HepG2 (cell line): ENCODE data around the gene LLGL1. TPM values are rescaled to one million over a fixed set of nuclear protein-coding genes. Genes with fewer than 3 reads are reported as not detected.

Experiments used
- HNRNPLL ChIP-seq: fragments of 200-400 bp; formaldehyde crosslinking; IDR thresholded peaks from 2 replicates; pipeline ENCODE4 v1.6.1; 2017; ENCODE audit warnings: mild to moderate bottlenecking, low read depth, low read length; ENCODE audit not compliant: poor library complexity, severe bottlenecking
- JDP2 ChIP-seq: sonication (generic); formaldehyde crosslinking; IDR thresholded peaks from 2 replicates; pipeline ENCODE4 v1.8.1; 2022; ENCODE audit warnings: missing genetic modification reagents, borderline replicate concordance
- KDM2A ChIP-seq: sonication (generic); formaldehyde crosslinking; IDR thresholded peaks from 2 replicates; pipeline ENCODE4 v1.4.0; 2020; ENCODE audit warnings: low read depth, missing genetic modification reagents, borderline replicate concordance
- NFE2 ChIP-seq: sonication (generic); formaldehyde crosslinking; IDR thresholded peaks from 2 replicates; pipeline ENCODE4 v1.4.0; 2020; ENCODE audit warnings: missing genetic modification reagents
- PHB2 ChIP-seq: fragments of 450-650 bp; IDR thresholded peaks from 2 replicates; pipeline ENCODE4 v1.6.1; 2018; ENCODE audit not compliant: partially characterized antibody
- TOE1 ChIP-seq: sonication (generic); formaldehyde crosslinking; IDR thresholded peaks from 2 replicates; pipeline ENCODE4 v1.4.0; 2020; ENCODE audit warnings: mild to moderate bottlenecking, missing genetic modification reagents
- UBTF ChIP-seq: sonication (generic); formaldehyde crosslinking; IDR thresholded peaks from 2 replicates; pipeline ENCODE4 v1.4.0; 2020; ENCODE audit warnings: mild to moderate bottlenecking, missing genetic modification reagents
- ZNF18 ChIP-seq: sonication (generic); formaldehyde crosslinking; IDR thresholded peaks from 2 replicates; pipeline ENCODE4 v1.8.0; 2022; ENCODE audit warnings: mild to moderate bottlenecking, missing genetic modification reagents; ENCODE audit not compliant: insufficient replicate concordance
- ZNF276 ChIP-seq: sonication (generic); formaldehyde crosslinking; IDR thresholded peaks from 2 replicates; pipeline ENCODE4 v1.4.0; 2020; ENCODE audit warnings: mild to moderate bottlenecking, low read depth, missing genetic modification reagents
- ZNF350 ChIP-seq: sonication (generic); formaldehyde crosslinking; IDR thresholded peaks from 2 replicates; pipeline ENCODE4 v1.4.0; 2020; ENCODE audit warnings: mild to moderate bottlenecking, low read depth, missing genetic modification reagents, borderline replicate concordance
- ZNF512 ChIP-seq: sonication (generic); formaldehyde crosslinking; IDR thresholded peaks from 2 replicates; pipeline ENCODE4 v1.4.0; 2020; ENCODE audit warnings: mild to moderate bottlenecking, missing genetic modification reagents
- ZNF609 ChIP-seq: sonication (generic); formaldehyde crosslinking; IDR thresholded peaks from 2 replicates; pipeline ENCODE4 v1.4.0; 2020; ENCODE audit warnings: mild to moderate bottlenecking, missing genetic modification reagents, borderline replicate concordance
- polyA plus RNA-seq, 8 experiments: library from polyadenylated mRNA; depleted of rRNA in 3 of 8; stranded (reverse) in 7 of 8; unstranded in 1 of 8; fragments of >200 nt; fragmentation: Illumina TruSeq in 4 of 8; extraction: Trizol in 4 of 8; gene quantifications; 2 replicates each; pipeline versions ENCODE4 v1.2.1 to v1.2.3, GENCODE V29; 2011 to 2016; ENCODE audit warnings: low read depth in 4 of 8, missing spikeins in 1 of 8, mixed read lengths in 1 of 8; ENCODE audit not compliant: insufficient read depth in 1 of 8
- total RNA-seq, 5 experiments: library from RNA; depleted of rRNA; stranded (reverse); fragments of >200 nt; fragmentation: Illumina TruSeq; extraction: Trizol; gene quantifications; 2 replicates each; pipeline ENCODE4 v1.2.3, GENCODE V29; 2016; ENCODE audit warnings: low read depth in 1 of 5

Gene LLGL1
- total and polyA plus RNA-seq, 2 of the 13 experiments (the other 11 are each of a cell fraction or from before 2014, with no cell fraction given) = 15.0 to 15.3 TPM

GRCh38 chr17:18183334-18184142, 41.9 kb upstream of the LLGL1 start, which contains the start of gene ALKBH5 (continued):
- TF ChIP-seq ZNF609 (CRISPR knock-in tag) (0 out of 2 replicates have a peak, but pooled peaks have one; percentile 16), HNRNPLL (peak; percentile 86), ZNF18 (CRISPR knock-in tag) (no peak), KDM2A (peak; percentile 51), UBTF (CRISPR knock-in tag) (peak; percentile 48; the same call in 1 of the 2 replicates), JDP2 (CRISPR knock-in tag) (no peak), PHB2 (no peak), TOE1 (CRISPR knock-in tag) (no peak), ZNF276 (CRISPR knock-in tag) (peak; percentile 91; the same call in 1 of the 2 replicates), ZNF350 (CRISPR knock-in tag) (0 out of 2 replicates have a peak, but pooled peaks have one; percentile 54), ZNF512 (CRISPR knock-in tag) (no peak), NFE2 (CRISPR knock-in tag) (no peak)
